Mesothelial cell of epicardium (in vitro differentiated cells): ENCODE measurements around the gene ERRFI1. TPM values are rescaled to one million over a fixed set of nuclear protein-coding genes. Genes with fewer than 3 reads are reported as not detected.

ENCODE experiments used
- DNase-seq, 2 experiments: peaks; one replicate each; pipeline ENCODE4 v3.0.0; 2021; ENCODE audit warnings: low spot score in 2 of 2; ENCODE audit not compliant: unreplicated experiment in 2 of 2
- H3K27ac Mint-ChIP-seq: 2 replicates; pipeline ENCODE4 v1.8.0; 2021; ENCODE audit warnings: mixed read lengths
- H3K27me3 Mint-ChIP-seq: 2 replicates; pipeline ENCODE4 v1.8.0; 2021; ENCODE audit warnings: low read depth, mixed read lengths
- H3K36me3 Mint-ChIP-seq: 2 replicates; pipeline ENCODE4 v1.8.0; 2021; ENCODE audit warnings: mixed read lengths
- H3K4me1 Mint-ChIP-seq: 2 replicates; pipeline ENCODE4 v1.8.0; 2021; ENCODE audit warnings: mixed read lengths
- H3K4me3 Mint-ChIP-seq: 2 replicates; pipeline ENCODE4 v1.8.0; 2021; ENCODE audit warnings: mild to moderate bottlenecking, moderate library complexity, mixed read lengths
- H3K9me3 Mint-ChIP-seq: 2 replicates; pipeline ENCODE4 v1.8.0; 2021; ENCODE audit warnings: mixed read lengths
- CTCF ChIP-seq: fragments of 200-600 bp; sonication (generic); IDR thresholded peaks from one replicate; pipeline ENCODE4 v1.5.0; 2021; ENCODE audit warnings: antibody characterized with exemption; ENCODE audit not compliant: unreplicated experiment
- total RNA-seq: library from RNA; stranded (reverse); gene quantifications from 3 replicates; pipeline ENCODE4 v1.2.1, GENCODE V29; 2021

The ERRFI1 gene
- total RNA-seq, 1 donor from 2014 or later, result 134 TPM

GRCh38 chr1:8027748-8028570 is 1.9 kb upstream of the ERRFI1 start:
- no peaks in the 10 kb centered on the region for H3K36me3 Mint-ChIP-seq

GRCh38 chr1:8026976-8027747 is 1.1 kb upstream of the ERRFI1 start:
- Mint-ChIP-seq H3K4me3 (peak overlapping the region; percentile 67), H3K9me3 (no peaks in the 10 kb centered on the region), H3K36me3 (no peaks in the 10 kb centered on the region), H3K27me3 (no peaks in the 10 kb centered on the region), H3K4me1 (peaks cover 54% of the 10 kb centered on the region), H3K27ac (peak overlapping the region; percentile 93)
- DNase-seq, result no peak
- TF ChIP-seq CTCF, result no peak

More at GRCh38 chr1:8027748-8028570, 1.9 kb upstream of the ERRFI1 start:
- no peak for DNase-seq
- no peak for TF ChIP-seq CTCF
- Mint-ChIP-seq H3K27ac (peak overlapping the region; percentile 93), H3K27me3 (no peaks in the 10 kb centered on the region), H3K4me3 (peak overlapping the region; percentile 67), H3K9me3 (no peaks in the 10 kb centered on the region), H3K4me1 (peaks cover 52% of the 10 kb centered on the region)

- Mint-ChIP-seq H3K36me3 (no peaks in the 10 kb centered on the region), H3K4me3 (peak overlapping the region; percentile 88), H3K27ac (peak overlapping the region; percentile 91), H3K27me3 (no peaks in the 10 kb centered on the region), H3K4me1 (peaks cover 63% of the 10 kb centered on the region), H3K9me3 (no peaks in the 10 kb centered on the region)
- peak in 1 of 2 experiments; percentile 40 for DNase-seq
- no peak for TF ChIP-seq CTCF
Observed at GRCh38 chr1:8025671-8026144, 401 bp downstream of the ERRFI1 start.

DNA sequence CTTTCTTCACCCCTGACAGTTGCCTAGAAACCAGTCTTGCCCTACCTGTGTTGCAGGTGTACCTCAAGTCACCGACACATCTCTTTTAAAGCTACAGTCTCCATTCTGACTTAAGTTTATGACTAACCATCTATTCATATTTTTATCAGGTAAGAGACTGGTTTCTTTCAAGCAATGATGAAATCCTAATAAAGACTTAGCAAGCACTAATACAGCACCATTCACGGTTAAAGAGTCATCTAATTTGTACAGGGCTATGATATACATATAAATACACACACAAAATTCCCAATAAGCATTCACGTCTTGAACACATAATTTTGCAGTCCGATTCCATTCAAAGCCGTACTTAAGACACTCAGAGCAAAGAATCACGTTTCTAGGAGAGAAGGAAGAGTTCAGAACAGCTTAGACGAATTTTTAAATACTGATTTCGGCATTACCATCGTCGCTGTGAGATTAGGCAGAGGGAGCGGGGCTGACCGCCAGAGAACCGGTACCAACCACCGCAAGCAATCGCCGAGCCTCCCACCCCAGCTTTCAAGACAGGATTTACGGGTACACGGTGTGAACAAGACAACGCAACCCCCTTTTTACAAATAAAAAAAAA is 943 bp downstream of the ERRFI1 start:
- H3K4me3 Mint-ChIP-seq, result peak overlapping the region; percentile 88
- no peak for DNase-seq
- TF ChIP-seq CTCF, result no peak
- peak overlapping the region; percentile 91 for H3K27ac Mint-ChIP-seq
- H3K27me3 Mint-ChIP-seq, result no peaks in the 10 kb centered on the region
- H3K4me1 Mint-ChIP-seq, result peaks cover 67% of the 10 kb centered on the region
- no peaks in the 10 kb centered on the region for H3K36me3 Mint-ChIP-seq
- no peaks in the 10 kb centered on the region for H3K9me3 Mint-ChIP-seq

DNA sequence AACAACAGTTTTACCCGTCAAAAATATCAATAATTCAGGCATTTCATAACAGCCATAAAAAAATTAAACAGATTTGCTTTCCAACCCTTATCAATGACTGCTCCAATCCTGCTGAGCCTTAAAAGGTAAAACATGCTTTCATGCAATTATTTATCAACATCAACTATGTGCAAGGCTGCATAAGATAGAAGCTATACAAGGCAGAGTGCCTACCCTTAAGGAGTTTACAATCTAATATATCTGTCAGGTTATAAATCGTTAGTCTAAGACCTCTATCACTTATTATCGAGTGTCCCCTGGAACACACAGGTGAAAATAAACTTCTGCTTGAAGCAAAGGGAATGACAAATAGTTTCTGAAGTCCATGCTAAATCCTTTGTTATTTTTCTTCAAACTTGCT is 1.8 kb downstream of the ERRFI1 start:
- DNase-seq, result no peak
- Mint-ChIP-seq H3K27ac (peak overlapping the region; percentile 94), H3K27me3 (no peaks in the 10 kb centered on the region), H3K4me3 (peak overlapping the region; percentile 88), H3K9me3 (no peaks in the 10 kb centered on the region), H3K36me3 (no peaks in the 10 kb centered on the region), H3K4me1 (peaks cover 76% of the 10 kb centered on the region)
- no peak for TF ChIP-seq CTCF
